ENCODE measurements around the gene XPR1. TPM values are rescaled to one million over a fixed set of nuclear protein-coding genes. Genes with fewer than 3 reads are reported as not detected.

The XPR1 gene
- total and polyA plus RNA-seq, 10 of the 15 experiments (the other 5 are each of a cell fraction or from before 2014, with no cell fraction given): 1.1 to 33.9 (median 11.3) TPM

GRCh38 chr1:180757657-180758056 is 125.8 kb downstream of the XPR1 start:
- DNase-seq (ENCODE audit: low read depth, low spot score) (no peak), ATAC-seq (no peak), FAIRE-seq (no peak)
- ChIA-PET CTCF (interaction anchor here (0.8 kb wide), 1 partner anchor 107 kb away, joined by 3 read pairs; no protein-coding TSS in a partner anchor), POLR2A (no interaction called here), RAD21 (ENCODE audit: unreplicated experiment) (no interaction called here), SMC1A (ENCODE audit: uncharacterized antibody, unreplicated experiment) (interaction anchor here (1.0 kb wide), 2 partner anchors 20 to 126 kb away, joined by 3 read pairs; partner anchors contain the start of gene XPR1)
- Histone ChIP-seq H3K27ac (ENCODE audit: control insufficient read depth, insufficient read depth) (no peak overlapping the region), H3K4me2 (ENCODE audit: control insufficient read depth, insufficient read depth) (no peak overlapping the region), H2AFZ (ENCODE audit: control insufficient read depth, low read depth, low read length) (no peak overlapping the region), H3K9ac (ENCODE audit: control insufficient read depth, insufficient read depth, low read length) (no peak overlapping the region), H3K36me3 (ENCODE audit: control insufficient read depth in 2 of 2, insufficient read depth in 2 of 2, low read length in 1 of 2) (no peaks in the 10 kb centered on the region), H4K20me1 (ENCODE audit: control insufficient read depth, insufficient read depth) (no peaks in the 10 kb centered on the region), H3K79me2 (ENCODE audit: control insufficient read depth, insufficient read depth, low read length) (no peaks in the 10 kb centered on the region), H3K4me1 (ENCODE audit: control insufficient read depth, insufficient read depth, low read length) (no peaks in the 10 kb centered on the region), H3K9me3 (replicated peaks; ENCODE audit: control insufficient read depth, insufficient read depth, low read length) (no peaks in the 10 kb centered on the region), H3K27me3 (replicated peaks in 1 of 2; ENCODE audit: control insufficient read depth in 2 of 2, insufficient read depth in 2 of 2, low read length in 1 of 2) (no peaks in the 10 kb centered on the region), H3K4me3 (no peak overlapping the region)
- 100% methylated on average over 1 of the region's 1 CpG for WGBS (ENCODE audit: insufficient coverage, insufficient replicate concordance, low lambda C conversion rate, missing lambda C conversion rate)
- TF ChIP-seq RAD21 (IDR thresholded peaks at IDR 0.05; ENCODE audit: insufficient read depth, low read depth, low read length) (no peak), PAX5 (IDR thresholded peaks at IDR 0.05; ENCODE audit: borderline replicate concordance, low read depth, low read length) (no peak), MTA3 (IDR thresholded peaks at IDR 0.05; ENCODE audit: borderline replicate concordance, low read length) (no peak)
- intact Hi-C loops (cut with micrococcal nuclease; ENCODE audit: unreplicated experiment): no loop called here
- in situ Hi-C loops (cut with MboI): no loop called here
- no TSS peak for BruUV-seq (replicated peaks)

DNA sequence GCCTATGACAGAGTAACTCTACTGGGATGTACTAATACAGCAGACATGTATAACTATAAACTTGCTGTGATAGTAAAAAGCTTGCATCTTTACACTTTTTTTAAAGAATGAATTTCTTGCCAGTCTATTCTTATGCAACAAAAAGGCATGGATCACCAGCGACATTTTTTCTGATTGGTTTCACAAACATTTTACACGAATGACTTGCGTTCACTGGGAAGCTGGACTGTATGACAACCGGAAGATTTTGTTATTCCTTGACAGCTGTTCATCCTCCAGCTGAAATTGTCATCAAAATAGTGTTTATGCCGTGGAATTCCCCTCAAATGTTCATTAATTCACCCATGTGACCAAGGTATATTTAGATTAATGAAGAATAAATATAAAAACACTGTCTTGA is 131.0 kb downstream of the XPR1 start:
- Histone ChIP-seq H3K79me2 (ENCODE audit: control insufficient read depth, insufficient read depth, low read length) (no peaks in the 10 kb centered on the region), H3K4me1 (ENCODE audit: control insufficient read depth, insufficient read depth, low read length) (no peaks in the 10 kb centered on the region), H3K27ac (ENCODE audit: control insufficient read depth, insufficient read depth) (no peak overlapping the region), H3K36me3 (ENCODE audit: control insufficient read depth in 2 of 2, insufficient read depth in 2 of 2, low read length in 1 of 2) (no peaks in the 10 kb centered on the region), H3K27me3 (replicated peaks in 1 of 2; ENCODE audit: control insufficient read depth in 2 of 2, insufficient read depth in 2 of 2, low read length in 1 of 2) (no peaks in the 10 kb centered on the region), H2AFZ (ENCODE audit: control insufficient read depth, low read depth, low read length) (no peak overlapping the region), H3K4me2 (ENCODE audit: control insufficient read depth, insufficient read depth) (no peak overlapping the region), H3K4me3 (no peak overlapping the region), H3K9ac (ENCODE audit: control insufficient read depth, insufficient read depth, low read length) (no peak overlapping the region), H3K9me3 (replicated peaks; ENCODE audit: control insufficient read depth, insufficient read depth, low read length) (no peaks in the 10 kb centered on the region), H4K20me1 (ENCODE audit: control insufficient read depth, insufficient read depth) (no peaks in the 10 kb centered on the region)
- DNase-seq (ENCODE audit: low read depth, low spot score) (no peak), FAIRE-seq (no peak), ATAC-seq (no peak)
- in situ Hi-C loops (cut with MboI): no loop called here
- WGBS (ENCODE audit: insufficient coverage, insufficient replicate concordance, low lambda C conversion rate, missing lambda C conversion rate): 95% methylated on average over 5 of the region's 5 CpGs
- SMC1A ChIA-PET (ENCODE audit: uncharacterized antibody, unreplicated experiment): no interaction called here
- no TSS peak for BruUV-seq (replicated peaks)
- intact Hi-C loops (cut with micrococcal nuclease; ENCODE audit: unreplicated experiment): no loop called here
- RAD21 ChIA-PET (ENCODE audit: unreplicated experiment): interaction anchor here (0.6 kb wide), 1 partner anchor 263 kb away, joined by 3 read pairs; no protein-coding TSS in a partner anchor
- POLR2A ChIA-PET: no interaction called here
- CTCF ChIA-PET: no interaction called here
- TF ChIP-seq POLR2A (IDR thresholded peaks at IDR 0.05; ENCODE audit: low read depth, low read length) (no peak), ZNF384 (IDR thresholded peaks at IDR 0.05; ENCODE audit: borderline replicate concordance, low read depth, low read length) (no peak), ZBTB11 (CRISPR knock-in tag; IDR thresholded peaks at IDR 0.05) (no peak), RFX5 (IDR thresholded peaks at IDR 0.05; ENCODE audit: low read depth, low read length) (no peak), SREBF1 (IDR thresholded peaks at IDR 0.05; ENCODE audit: low read length) (no peak), MYB (IDR thresholded peaks at IDR 0.05; ENCODE audit: borderline replicate concordance, low read depth, low read length) (no peak), ATF3 (IDR thresholded peaks at IDR 0.05; ENCODE audit: borderline replicate concordance, extremely low read depth, low read depth, low read length) (no peak), NR2C2 (IDR thresholded peaks at IDR 0.05; ENCODE audit: borderline replicate concordance, control insufficient read depth, insufficient read length, low read depth) (no peak), DPF2 (IDR thresholded peaks at IDR 0.05) (no peak), TCF12 (IDR thresholded peaks at IDR 0.05; ENCODE audit: low read depth, low read length) (no peak), SUZ12 (IDR thresholded peaks at IDR 0.05; ENCODE audit: unreplicated experiment) (no peak)
